Measurements from ENCODE around the gene CMIP.

- TF ChIP-seq CTCF (IDR thresholded peaks at IDR 0.05) (no peak), POLR2A (IDR thresholded peaks at IDR 0.05) (no peak), EP300 (IDR thresholded peaks at IDR 0.05) (no peak)
Observed at GRCh38 chr16:81676883-81677737, 232.5 kb downstream of the CMIP start.
